NCI-H345 treated with DMSO at 0.1 percent for 48 hours (cell line): Measurements from ENCODE around the gene C1orf21.

Experiments
- DNase-seq: peaks from one replicate; lab custom pipeline; 2025; ENCODE audit not compliant: unreplicated experiment; lab: John Stamatoyannopoulos, UW

Gene C1orf21

GRCh38 chr1:184545601-184546000 lies 158.8 kb downstream of the C1orf21 start:
- no peak for DNase-seq

- DNase-seq, result no peak
These were observed 165.6 kb downstream of the C1orf21 start for GRCh38 chr1:184552446-184552845.

- no peak for DNase-seq
These were observed 167.0 kb downstream of the C1orf21 start for GRCh38 chr1:184553845-184554244.

GRCh38 chr1:184555665-184556641 lies 169.1 kb downstream of the C1orf21 start:
- no peak for DNase-seq

DNA sequence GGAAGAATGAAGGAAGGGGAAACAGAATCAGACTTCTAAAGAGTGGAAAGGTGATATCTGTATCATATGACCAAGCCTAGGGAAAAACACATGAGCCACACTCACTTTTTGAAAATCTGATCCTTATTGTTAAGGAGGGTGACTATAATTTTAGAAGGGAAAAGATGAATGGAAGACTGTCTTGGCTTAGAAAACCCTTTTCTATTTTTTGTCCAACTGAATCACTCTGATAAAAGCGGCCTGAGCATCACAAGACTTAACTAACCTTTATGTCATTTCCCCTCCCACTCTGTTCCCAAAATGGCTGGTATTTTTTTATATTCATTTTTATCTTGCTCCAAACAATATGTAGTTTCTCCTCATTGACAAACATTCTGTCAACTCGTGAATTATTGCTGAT lies 169.8 kb downstream of the C1orf21 start:
- DNase-seq, result no peak

DNA sequence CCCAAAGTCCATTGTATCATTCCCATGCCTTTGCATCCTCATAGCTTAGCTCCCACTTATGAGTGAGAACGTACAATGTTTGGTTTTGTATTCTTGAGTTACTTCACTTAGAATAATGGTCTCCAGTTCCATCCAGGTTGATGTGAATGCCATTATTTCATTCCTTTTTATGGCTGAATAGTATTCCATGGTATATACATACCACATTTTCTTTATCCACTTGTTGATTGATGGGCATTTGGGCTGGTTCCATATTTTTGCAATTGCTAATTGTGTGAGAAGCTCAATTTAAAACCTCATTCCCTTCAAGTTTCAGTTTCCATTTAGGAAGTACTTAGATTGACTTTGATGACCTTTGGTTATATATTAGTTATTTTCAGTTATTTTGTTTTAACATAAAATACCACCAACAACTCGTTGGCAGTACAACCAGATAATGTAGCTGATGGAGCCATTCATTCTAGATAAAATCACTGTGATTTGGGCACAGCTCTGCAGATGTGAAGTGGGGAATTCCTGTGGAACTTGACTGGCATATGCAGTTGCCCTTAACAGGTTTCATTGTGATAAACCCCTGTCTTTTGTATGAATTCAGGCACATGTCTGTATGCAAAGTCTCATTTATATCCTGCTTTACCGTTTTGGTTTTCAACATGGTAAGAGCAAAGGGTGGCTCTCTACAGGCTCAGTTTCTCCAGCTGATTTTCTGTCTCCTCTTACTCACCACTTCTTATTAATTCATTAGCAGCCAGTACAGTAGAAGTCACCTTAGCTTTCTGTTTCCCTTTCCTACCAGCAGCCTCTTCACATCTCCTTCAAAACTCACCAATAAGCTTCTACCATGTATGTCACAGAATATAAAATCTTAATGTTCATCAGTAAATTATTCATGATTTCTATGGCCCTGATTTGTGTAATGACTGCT lies 170.9 kb downstream of the C1orf21 start:
- DNase-seq, result no peak

DNA sequence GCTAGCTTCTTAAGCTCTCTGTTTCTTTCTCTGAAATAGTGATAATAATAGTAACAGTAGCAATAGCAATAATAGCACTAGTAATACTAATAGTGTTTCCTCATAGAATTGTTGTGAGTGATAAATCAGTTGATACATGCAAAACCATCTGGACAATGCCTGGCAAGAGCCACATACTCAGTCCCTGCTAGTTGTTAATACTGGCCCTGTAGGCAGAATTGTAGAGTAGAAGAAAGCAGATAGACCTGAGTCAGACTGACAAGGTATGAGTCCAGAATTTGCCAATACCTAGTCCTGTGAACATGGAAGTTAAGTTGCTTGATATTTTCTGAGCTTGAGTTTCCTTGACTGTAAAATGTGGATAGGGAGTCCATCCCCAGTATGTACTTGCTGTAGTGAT lies 171.9 kb downstream of the C1orf21 start:
- DNase-seq, result no peak

GRCh38 chr1:184559117-184559713 lies 172.4 kb downstream of the C1orf21 start:
- DNase-seq, result no peak

DNA sequence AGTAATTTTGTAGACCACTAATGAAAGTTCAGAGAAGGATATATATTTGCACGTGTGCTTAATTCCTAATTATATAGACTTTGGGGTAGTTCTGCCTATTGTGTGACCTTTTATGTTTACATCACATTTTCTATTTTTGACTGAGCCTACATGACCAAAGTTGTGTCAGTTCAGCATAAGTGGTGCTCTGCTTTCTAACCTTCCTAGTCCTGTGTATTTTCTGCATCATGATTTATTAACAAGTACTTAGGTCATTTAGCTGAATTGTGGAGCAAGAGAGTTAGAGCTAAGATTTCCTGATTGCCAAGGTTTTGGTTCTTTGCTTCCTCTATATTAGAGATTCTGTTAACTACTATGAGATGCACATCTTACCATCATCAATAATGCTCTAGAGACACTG lies 176.0 kb downstream of the C1orf21 start:
- no peak for DNase-seq

- peak; percentile 16 for DNase-seq
These were observed 176.5 kb downstream of the C1orf21 start for GRCh38 chr1:184563308-184563707.

DNA sequence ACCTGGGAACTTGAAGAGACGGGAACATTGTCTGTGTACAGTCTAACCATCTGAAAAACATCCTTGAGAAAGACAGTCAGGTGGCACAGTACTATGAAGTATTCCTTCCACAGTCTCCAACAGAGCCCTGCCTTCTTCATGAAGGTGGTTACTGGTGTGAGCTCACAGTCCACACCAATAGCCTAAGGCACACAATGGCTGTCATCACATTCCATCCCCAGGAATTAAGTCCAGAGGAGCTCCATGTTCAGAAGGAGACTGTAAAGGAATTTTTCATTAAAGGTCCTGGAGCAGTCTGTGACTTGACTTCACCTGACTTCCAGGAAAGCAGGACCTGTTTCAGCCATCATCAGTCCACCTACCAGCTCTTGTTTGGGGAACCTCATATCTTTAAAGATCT lies 180.2 kb downstream of the C1orf21 start:
- no peak for DNase-seq

- no peak for DNase-seq
These were observed 180.8 kb downstream of the C1orf21 start for GRCh38 chr1:184567637-184568036.

- no peak for DNase-seq
These were observed 181.3 kb downstream of the C1orf21 start for GRCh38 chr1:184568148-184568547.

DNA sequence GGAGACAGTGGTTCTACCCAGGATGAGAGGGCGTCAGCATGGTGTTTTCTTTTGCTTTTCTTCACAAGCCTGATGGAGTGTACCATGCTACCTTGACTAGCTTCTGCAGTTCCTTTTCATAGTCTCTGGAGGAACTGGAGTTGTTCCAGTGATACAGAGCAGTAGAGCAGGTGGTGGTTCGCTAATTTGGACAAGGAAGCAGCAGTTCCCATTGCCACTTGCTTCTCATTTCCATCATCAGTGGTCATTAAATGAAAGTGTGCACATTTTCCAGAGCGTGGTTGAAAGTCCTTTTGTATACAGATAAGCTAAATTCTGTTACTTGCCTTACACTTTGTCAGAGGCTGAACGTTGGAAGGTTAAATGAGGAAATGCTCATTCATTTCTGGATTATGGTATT lies 182.3 kb downstream of the C1orf21 start:
- no peak for DNase-seq

DNA sequence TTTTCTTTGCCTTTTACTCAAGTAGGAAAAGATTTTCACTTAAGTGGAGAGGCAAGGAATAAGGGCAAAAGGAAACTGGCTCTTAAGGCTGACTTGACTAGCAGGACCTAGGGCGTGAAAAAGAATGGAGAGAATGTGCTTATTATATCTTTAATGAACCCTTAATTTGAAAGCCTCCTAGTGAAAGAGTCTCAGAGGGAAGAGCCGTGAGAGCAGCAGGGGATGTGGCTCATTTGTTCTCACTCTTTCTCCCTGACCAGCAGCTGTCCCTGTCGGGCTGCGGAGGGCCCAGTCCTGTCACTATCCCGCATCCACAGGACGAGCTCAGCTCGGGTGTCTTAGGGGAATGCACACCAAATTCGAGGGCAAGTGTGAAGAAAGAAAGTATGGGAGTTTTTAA lies 187.8 kb downstream of the C1orf21 start:
- no peak for DNase-seq

DNA sequence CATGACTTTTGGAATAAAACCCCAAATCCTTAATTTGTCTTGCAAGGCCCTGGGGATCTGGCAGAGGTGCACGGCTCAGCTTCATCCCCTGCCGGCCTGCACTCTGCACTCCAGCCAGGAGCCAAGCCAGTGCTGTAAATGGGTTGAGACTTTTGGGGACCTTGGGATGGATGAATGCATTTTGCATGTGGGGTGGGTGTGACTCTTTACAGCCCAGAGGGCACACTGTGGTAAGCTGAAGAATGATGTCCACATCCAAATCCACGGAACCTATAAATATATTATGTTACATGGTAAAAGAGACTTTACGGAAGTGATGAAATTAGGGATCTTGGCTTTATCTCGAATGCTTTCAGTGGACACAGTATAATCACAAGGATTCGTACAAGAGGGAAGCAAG lies 190.0 kb downstream of the C1orf21 start:
- no peak for DNase-seq

GRCh38 chr1:184577319-184577718 lies 190.5 kb downstream of the C1orf21 start:
- DNase-seq, result no peak

DNA sequence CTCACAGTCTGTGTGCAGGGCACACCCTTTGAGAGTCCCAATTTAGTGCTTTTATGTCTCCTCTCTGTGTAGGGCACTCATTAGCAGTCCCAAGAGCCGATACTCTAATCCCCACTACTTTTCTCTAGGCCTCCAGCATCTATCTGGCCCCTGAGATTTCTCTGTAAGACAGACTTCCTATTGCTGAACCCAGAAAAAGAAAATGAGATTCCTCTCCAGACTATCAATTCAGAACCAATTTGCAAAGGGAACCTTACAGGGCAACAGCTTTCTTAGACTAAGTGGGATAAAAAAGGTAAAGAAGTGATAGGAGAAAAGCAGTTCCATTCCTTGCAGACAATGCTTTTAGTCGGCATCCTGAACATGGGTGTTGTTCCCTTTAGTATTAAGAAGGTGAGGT lies 195.6 kb downstream of the C1orf21 start:
- DNase-seq, result no peak

DNA sequence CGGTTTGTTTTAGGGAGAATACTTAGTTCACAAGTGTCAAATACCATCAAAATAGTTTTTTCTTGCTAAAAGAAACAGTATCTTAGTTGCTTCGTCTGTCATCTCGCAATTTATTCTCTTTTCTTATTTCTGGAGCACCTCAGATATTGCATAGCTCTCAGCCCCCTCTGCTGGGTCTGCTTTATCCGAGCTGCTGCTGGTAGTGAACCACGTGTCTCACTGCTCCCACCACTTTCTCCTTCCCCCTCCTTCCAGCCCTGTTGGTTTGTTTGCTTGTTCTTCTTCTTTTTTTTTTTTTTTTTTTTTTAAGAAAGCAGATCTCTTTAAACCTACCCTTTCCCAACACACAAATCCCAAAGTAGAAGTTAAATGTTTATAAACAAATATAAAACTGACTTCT lies 197.0 kb downstream of the C1orf21 start:
- no peak for DNase-seq

GRCh38 chr1:184588701-184589100 lies 201.9 kb downstream of the C1orf21 start:
- no peak for DNase-seq

DNA sequence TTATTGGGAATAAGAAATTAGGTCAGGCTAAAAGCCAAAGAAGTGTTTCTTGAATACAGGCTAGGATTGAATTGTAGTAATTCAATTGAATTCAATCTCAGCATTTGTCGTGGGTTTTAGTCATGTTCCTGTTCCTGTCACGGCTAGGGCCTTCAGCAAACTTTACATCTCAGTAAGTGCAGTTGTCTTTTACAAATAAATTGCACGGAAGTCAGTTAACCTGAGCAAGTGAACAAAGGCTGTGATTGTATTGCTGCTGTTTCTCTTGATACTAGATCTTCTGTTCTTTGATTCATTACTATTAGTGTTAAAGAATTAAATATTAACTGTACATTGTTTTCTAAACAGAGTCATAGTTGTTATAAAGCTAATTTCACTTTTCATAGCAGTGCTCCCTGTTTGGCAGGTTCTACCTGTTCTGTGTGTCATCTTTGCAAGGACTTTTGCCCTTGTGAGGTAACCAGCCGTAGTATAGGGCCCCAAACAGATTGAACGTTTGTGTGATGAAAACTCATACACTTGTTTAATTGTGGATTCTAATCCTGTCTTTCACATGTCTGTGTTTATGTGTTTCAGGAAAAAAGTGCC lies 203.4 kb downstream of the C1orf21 start:
- no peak for DNase-seq
